ENCODE measurements around the gene PLEKHG5.

The PLEKHG5 gene

GRCh38 chr1:6424000-6424565 is 67.4 kb downstream of the PLEKHG5 start:
- no peak for DNase-seq

- no peak for DNase-seq
These were observed 68.0 kb downstream of the PLEKHG5 start for GRCh38 chr1:6423321-6423999.

- DNase-seq = no peak
These were observed 70.2 kb downstream of the PLEKHG5 start for GRCh38 chr1:6421266-6421665.

DNA sequence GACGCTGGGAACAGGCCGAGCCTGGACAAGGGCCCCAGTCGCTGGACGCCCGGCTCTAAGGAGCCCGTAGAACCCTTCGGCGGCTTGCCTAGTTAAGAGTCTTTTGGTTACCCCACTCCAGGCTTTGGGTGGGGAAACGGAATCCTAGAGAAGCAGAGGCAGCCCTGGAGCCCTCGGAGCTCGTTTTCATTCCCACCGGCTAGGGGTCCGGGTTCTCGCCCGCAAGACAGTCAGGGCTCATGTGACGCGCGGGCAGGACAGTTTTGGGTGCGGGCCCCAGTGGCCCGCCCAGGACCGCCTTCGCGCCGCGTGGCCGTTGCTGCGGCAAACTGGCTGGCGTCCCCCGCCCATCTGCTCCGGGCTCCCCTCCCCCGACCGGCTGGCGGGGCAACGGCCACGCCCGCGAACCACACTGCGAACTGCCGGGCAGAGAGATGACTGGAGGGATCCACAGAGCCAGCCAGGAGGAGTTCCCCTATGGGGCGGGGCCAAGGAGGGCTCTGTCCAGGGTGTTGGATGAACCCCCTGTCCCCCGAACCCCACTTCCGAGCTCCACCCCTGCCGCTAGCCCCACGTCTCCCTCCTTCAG is 70.9 kb downstream of the PLEKHG5 start:
- no peak for DNase-seq

DNA sequence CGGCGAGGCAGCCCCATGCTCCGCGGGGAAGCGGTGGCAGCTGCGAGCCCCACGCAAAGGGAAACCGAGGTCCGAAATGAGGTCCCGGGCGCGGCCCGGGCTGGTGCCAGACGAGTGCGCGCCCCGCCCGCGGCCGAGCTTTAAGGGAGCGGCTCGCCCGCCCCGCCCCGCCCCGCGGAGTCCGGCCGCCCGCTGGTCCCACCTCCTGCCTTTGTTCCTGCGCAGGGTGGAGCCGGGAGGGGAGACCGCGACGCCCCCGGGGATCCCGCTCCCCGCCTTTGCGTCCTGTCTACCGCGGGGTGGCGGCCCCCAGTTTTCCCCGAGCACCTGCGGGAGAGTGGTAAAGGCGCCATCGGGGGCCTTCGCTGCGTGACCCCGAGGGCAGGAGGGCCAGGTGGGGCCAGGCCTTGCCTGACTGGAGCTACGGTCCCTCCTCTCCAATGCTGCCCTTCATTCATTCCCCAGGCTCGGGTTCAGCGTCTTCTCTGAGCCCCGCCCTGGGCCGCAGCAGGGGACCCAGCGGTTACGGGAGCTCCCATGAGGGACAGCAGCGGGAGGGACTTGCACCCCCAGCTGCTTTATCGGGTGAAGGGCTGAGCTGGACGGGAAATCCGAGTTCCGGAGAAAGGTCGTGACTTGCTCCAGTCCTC is 71.5 kb downstream of the PLEKHG5 start, which contains the start of gene HES2:
Gene HES2, minus strand, starts transcription at position 116 of the 650 bp plus-strand sequence. Its CDS starts 99 bp downstream, at position 17.
- DNase-seq = no peak

DNA sequence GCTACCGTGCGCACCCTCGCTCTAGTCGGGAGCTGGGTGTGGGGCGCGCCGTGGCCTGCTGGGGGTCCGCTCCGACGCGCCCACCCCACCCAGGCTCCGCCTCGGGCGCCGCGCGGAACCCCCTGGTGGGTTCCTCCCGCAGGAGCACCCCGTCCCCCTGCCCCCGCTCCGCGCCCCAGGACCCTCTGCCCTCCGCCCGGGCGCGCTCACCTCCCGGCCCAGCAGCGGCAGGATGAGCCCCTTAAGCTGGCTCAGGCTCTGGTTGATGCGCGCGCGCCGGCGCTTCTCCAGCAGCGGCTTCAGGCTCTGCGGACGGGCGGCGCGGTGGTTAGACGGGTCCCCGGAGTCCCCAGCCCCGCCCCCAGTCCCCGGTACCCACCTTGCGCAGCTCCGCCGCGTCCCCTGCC is 72.1 kb downstream of the PLEKHG5 start:
- DNase-seq = no peak

- DNase-seq = no peak
These were observed 72.6 kb downstream of the PLEKHG5 start for GRCh38 chr1:6418668-6419396.

DNA sequence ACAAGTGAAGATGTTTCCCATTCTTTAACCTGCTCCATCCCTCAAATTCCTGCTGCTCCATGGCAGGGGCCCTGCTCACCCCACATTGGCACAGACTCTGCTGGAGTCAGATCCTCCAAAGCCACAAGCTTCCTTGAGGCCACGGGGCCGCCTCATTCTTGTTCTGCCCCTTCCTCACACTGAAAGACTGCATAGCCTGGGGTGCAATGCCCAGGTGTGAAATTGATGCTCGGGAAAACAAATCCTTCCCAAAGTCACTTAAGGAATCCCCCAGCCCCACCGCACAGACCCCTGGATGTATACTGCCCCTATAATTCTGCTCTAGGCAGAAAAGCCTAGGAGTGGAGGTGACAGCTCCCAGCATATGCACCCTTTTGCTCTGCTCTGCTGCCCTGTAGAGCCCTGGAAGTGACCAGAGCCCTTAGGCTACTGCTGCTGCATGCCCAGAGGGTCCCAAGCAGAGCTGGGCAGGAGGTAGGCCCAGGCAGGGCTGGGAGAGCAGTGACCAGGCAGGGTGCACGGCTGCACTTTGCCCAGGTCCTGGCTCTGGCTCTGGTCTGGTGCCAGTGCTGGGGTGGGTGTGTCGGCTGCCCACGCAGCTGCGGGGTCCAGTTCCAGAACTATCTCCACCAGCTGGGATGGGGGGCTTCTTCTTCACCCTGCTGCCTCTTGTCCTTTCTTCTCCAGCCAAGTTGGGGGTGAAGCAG is 73.4 kb downstream of the PLEKHG5 start:
- no peak for DNase-seq
